ENCODE data around the gene MXRA7. TPM values are rescaled to one million over a fixed set of nuclear protein-coding genes. Genes with fewer than 3 reads are reported as not detected.

MXRA7 gene
- total RNA-seq, 1 experiment from 2014 or later, result 33.6 TPM

GRCh38 chr17:76676629-76677028, 34.1 kb downstream of the MXRA7 start:
- no peak for DNase-seq (ENCODE audit: unreplicated experiment)
- Mint-ChIP-seq H3K36me3 (ENCODE audit: insufficient read depth, unreplicated experiment) (no peaks in the 10 kb centered on the region), H3K27ac (ENCODE audit: low read depth, unreplicated experiment) (no peak overlapping the region), H3K4me3 (ENCODE audit: unreplicated experiment) (no peak overlapping the region), H3K9me3 (ENCODE audit: unreplicated experiment) (no peaks in the 10 kb centered on the region), H3K27me3 (ENCODE audit: insufficient read depth, unreplicated experiment) (no peaks in the 10 kb centered on the region), H3K4me1 (ENCODE audit: insufficient read depth, unreplicated experiment) (peaks cover 5% of the 10 kb centered on the region)
- ChIA-PET CTCF (no interaction called here), POLR2A (no interaction called here)
- BruUV-seq (replicated peaks), result no TSS peak
- intact Hi-C loops (cut with micrococcal nuclease), result no loop called here
- no peak for TF ChIP-seq CTCF (IDR thresholded peaks at IDR 0.05; ENCODE audit: unreplicated experiment)

- H3K36me3 Mint-ChIP-seq (ENCODE audit: insufficient read depth, unreplicated experiment), result no peaks in the 10 kb centered on the region
- intact Hi-C loops (cut with micrococcal nuclease), result no loop called here
- BruUV-seq (replicated peaks), result no TSS peak
- ChIA-PET CTCF (no interaction called here), POLR2A (no interaction called here)
- DNase-seq (ENCODE audit: unreplicated experiment), result no peak
- no peak overlapping the region for H3K27ac Mint-ChIP-seq (ENCODE audit: low read depth, unreplicated experiment)
- no peak for TF ChIP-seq CTCF (IDR thresholded peaks at IDR 0.05; ENCODE audit: unreplicated experiment)
- no peaks in the 10 kb centered on the region for H3K9me3 Mint-ChIP-seq (ENCODE audit: unreplicated experiment)
- H3K4me3 Mint-ChIP-seq (ENCODE audit: unreplicated experiment), result no peak overlapping the region
- no peaks in the 10 kb centered on the region for H3K4me1 Mint-ChIP-seq (ENCODE audit: insufficient read depth, unreplicated experiment)
- H3K27me3 Mint-ChIP-seq (ENCODE audit: insufficient read depth, unreplicated experiment), result no peaks in the 10 kb centered on the region
Observed at GRCh38 chr17:76675648-76676047, 35.1 kb downstream of the MXRA7 start.

GRCh38 chr17:76674600-76674999, 36.2 kb downstream of the MXRA7 start:
- DNase-seq (ENCODE audit: unreplicated experiment), result no peak
- ChIA-PET CTCF (interaction anchor here (0.6 kb wide), 2 partner anchors 152 to 1234 kb away, joined by 3 read pairs; no protein-coding TSS in a partner anchor), POLR2A (no interaction called here)
- Mint-ChIP-seq H3K27ac (ENCODE audit: low read depth, unreplicated experiment) (no peak overlapping the region), H3K27me3 (ENCODE audit: insufficient read depth, unreplicated experiment) (no peaks in the 10 kb centered on the region), H3K9me3 (ENCODE audit: unreplicated experiment) (no peaks in the 10 kb centered on the region), H3K36me3 (ENCODE audit: insufficient read depth, unreplicated experiment) (no peaks in the 10 kb centered on the region), H3K4me3 (ENCODE audit: unreplicated experiment) (no peak overlapping the region), H3K4me1 (ENCODE audit: insufficient read depth, unreplicated experiment) (no peaks in the 10 kb centered on the region)
- BruUV-seq (replicated peaks), result no TSS peak
- no peak for TF ChIP-seq CTCF (IDR thresholded peaks at IDR 0.05; ENCODE audit: unreplicated experiment)
- intact Hi-C loops (cut with micrococcal nuclease), result no loop called here

GRCh38 chr17:76673729-76674128, 37.0 kb downstream of the MXRA7 start:
- POLR2A ChIA-PET, result interaction anchor here (0.7 to 2.2 kb wide), 4 partner anchors 11 to 150 kb away, joined by 3 to 5 read pairs (median 3); no protein-coding TSS in a partner anchor
- H3K4me3 Mint-ChIP-seq (ENCODE audit: unreplicated experiment), result no peak overlapping the region
- no peaks in the 10 kb centered on the region for H3K36me3 Mint-ChIP-seq (ENCODE audit: insufficient read depth, unreplicated experiment)
- H3K27ac Mint-ChIP-seq (ENCODE audit: low read depth, unreplicated experiment), result no peak overlapping the region
- intact Hi-C loops (cut with micrococcal nuclease), result no loop called here
- no peaks in the 10 kb centered on the region for H3K4me1 Mint-ChIP-seq (ENCODE audit: insufficient read depth, unreplicated experiment)
- no peaks in the 10 kb centered on the region for H3K27me3 Mint-ChIP-seq (ENCODE audit: insufficient read depth, unreplicated experiment)
- BruUV-seq (replicated peaks), result no TSS peak
- DNase-seq (ENCODE audit: unreplicated experiment), result no peak
- no peak for TF ChIP-seq CTCF (IDR thresholded peaks at IDR 0.05; ENCODE audit: unreplicated experiment)
- CTCF ChIA-PET, result interaction anchor here (0.9 kb wide), 1 partner anchor 276 kb away, joined by 4 read pairs; no protein-coding TSS in a partner anchor
- no peaks in the 10 kb centered on the region for H3K9me3 Mint-ChIP-seq (ENCODE audit: unreplicated experiment)
